GM12865 (cell line): Measurements from ENCODE around the gene TXNRD2.

Experiments
- DNase-seq: peaks from one replicate; pipeline ENCODE4 v3.0.0; 2010; ENCODE audit warnings: low read depth
- H3K4me3 ChIP-seq: 2 replicates; pipeline ENCODE4 v1.5.1; 2011; ENCODE audit warnings: mild to moderate bottlenecking, low read depth, low read length, control low read depth
- CTCF ChIP-seq: IDR thresholded peaks from 2 replicates; pipeline ENCODE4 v1.5.1; 2011; ENCODE audit warnings: low read length, control low read depth, low read depth, inconsistent platforms; ENCODE audit not compliant: insufficient read depth; ENCODE audit errors: missing control alignments

TXNRD2 gene

GRCh38 chr22:19941365-19942082 lies at the start of gene TXNRD2, which contains the start of gene COMT:
Gene TXNRD2, minus strand, starts transcription at chr22:19941818. Its CDS starts 15 bp downstream, at chr22:19941803.
Gene COMT, plus strand, starts transcription at chr22:19941772. Its CDS starts 20,755 bp downstream, at chr22:19962527.
- DNase-seq = peak; percentile 86
- no peak for TF ChIP-seq CTCF
- peak within 1 kb of the TSS; percentile 70 for H3K4me3 ChIP-seq

GRCh38 chr22:19991395-19991644 lies 49.7 kb upstream of the TXNRD2 start:
- no peak overlapping the region for H3K4me3 ChIP-seq

GRCh38 chr22:19990609-19991394 lies 49.2 kb upstream of the TXNRD2 start:
- DNase-seq = no peak
- H3K4me3 ChIP-seq = no peak overlapping the region
- TF ChIP-seq CTCF = no peak

More at GRCh38 chr22:19991395-19991644, 49.7 kb upstream of the TXNRD2 start:
- no peak for DNase-seq
- TF ChIP-seq CTCF = no peak

GRCh38 chr22:19990188-19990587 lies 48.6 kb upstream of the TXNRD2 start:
- no peak for TF ChIP-seq CTCF
- H3K4me3 ChIP-seq = no peak overlapping the region
- no peak for DNase-seq

DNA sequence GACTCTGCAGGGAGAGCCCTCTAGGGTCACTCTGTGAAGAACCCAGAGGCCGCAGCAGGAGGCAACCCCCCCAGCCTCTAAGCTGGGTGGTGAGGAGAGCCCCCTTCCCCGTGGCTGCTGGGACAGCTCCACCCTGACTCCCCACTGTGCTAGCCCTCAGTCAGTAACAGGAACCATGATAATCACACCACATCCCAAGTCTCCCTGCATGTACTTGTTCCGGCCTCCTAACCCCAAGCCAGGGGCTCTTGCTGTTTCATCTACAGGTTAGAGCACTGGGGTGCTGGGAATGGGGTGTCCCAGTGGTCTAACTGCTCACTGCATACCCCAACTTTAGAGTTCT lies 48.1 kb upstream of the TXNRD2 start:
- no peak for TF ChIP-seq CTCF
- no peak overlapping the region for H3K4me3 ChIP-seq
- no peak for DNase-seq

DNA sequence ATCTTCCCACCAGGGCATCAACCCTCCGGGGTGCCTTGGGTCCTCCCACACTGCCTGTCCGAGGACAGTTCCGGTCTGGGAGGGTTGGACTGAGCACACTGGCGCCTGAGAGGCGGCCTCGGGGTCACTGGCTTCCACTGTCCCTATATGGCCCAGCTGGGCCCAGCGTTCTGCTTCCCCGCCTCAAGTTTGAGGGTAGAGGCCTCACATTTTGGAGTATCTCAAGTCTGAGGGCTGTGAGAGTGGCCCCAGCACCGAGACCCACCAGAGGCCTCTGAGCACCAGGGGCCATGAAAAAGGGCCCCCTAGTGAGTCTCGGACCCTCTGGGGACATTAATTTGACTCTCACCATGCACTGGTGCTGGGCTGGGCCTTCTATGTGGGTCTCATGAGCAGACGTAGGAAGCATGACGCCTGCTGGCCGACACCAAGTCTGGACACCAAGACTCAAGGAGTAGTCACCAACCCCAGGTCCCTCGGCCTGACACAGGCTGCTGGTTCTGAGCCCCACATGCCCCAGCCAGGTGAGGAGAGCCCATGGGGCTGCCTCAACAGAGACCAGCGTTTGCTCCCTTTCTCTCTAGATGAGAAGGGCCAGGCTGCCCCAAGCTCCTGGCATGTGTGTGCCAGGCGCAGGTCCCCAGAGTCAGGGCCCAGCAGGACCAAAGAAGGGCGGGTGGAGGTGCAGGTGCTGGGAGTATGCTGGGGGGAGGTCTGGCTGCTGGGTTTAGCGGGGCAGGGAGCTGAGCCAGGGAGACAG lies 47.5 kb upstream of the TXNRD2 start:
- no peak for DNase-seq
- no peak for TF ChIP-seq CTCF
- no peak overlapping the region for H3K4me3 ChIP-seq
